Inflammatory macrophage treated with lipopolysaccharide for 1 hour (primary cell): ENCODE measurements around the gene RNF212.
A peak's percentile ranks its signal among the peaks of the same experiment; 100 is the strongest.

Source experiments
- DNase-seq, 2 donors: peaks; one replicate each; pipeline ENCODE4 v3.0.0-alpha.2; 2020 to 2022

The RNF212 gene

GRCh38 chr4:1045595-1046201 lies 67.7 kb downstream of the RNF212 start:
- DNase-seq: no peak

- no peak for DNase-seq
Observed at GRCh38 chr4:1045193-1045594, 68.2 kb downstream of the RNF212 start.

GRCh38 chr4:1044469-1045192 lies 68.7 kb downstream of the RNF212 start:
- DNase-seq: no peak

- DNase-seq: peak; percentile 92
Observed at GRCh38 chr4:1043651-1044468, 69.5 kb downstream of the RNF212 start.

GRCh38 chr4:1043162-1043561 lies 70.2 kb downstream of the RNF212 start:
- no peak for DNase-seq

GRCh38 chr4:1042352-1043055 lies 70.9 kb downstream of the RNF212 start:
- no peak for DNase-seq

GRCh38 chr4:1041936-1042330 lies 71.4 kb downstream of the RNF212 start:
- no peak for DNase-seq

- DNase-seq: no peak
Observed at GRCh38 chr4:1041147-1041935, 72.0 kb downstream of the RNF212 start.

GRCh38 chr4:1040344-1041146 lies 72.8 kb downstream of the RNF212 start:
- DNase-seq: no peak

- DNase-seq: no peak
Observed at GRCh38 chr4:1039493-1040343, 73.6 kb downstream of the RNF212 start.

GRCh38 chr4:1038948-1039492 lies 74.3 kb downstream of the RNF212 start:
- no peak for DNase-seq

- no peak for DNase-seq
Observed at GRCh38 chr4:1036976-1037810, 76.2 kb downstream of the RNF212 start.

GRCh38 chr4:1036095-1036494 lies 77.3 kb downstream of the RNF212 start:
- no peak for DNase-seq

- DNase-seq: no peak
Observed at GRCh38 chr4:1035510-1035909, 77.9 kb downstream of the RNF212 start.

GRCh38 chr4:1033840-1034551 lies 79.4 kb downstream of the RNF212 start:
- no peak for DNase-seq

- no peak for DNase-seq
Observed at GRCh38 chr4:1032861-1033260, 80.5 kb downstream of the RNF212 start.

GRCh38 chr4:1031956-1032795 lies 81.2 kb downstream of the RNF212 start:
- no peak for DNase-seq

GRCh38 chr4:1031346-1031745 lies 82.0 kb downstream of the RNF212 start:
- DNase-seq: no peak
